ENCODE data around the gene PROSER2. TPM values are rescaled to one million over a fixed set of nuclear protein-coding genes. Genes with fewer than 3 reads are reported as not detected.

The PROSER2 gene
- total and polyA plus RNA-seq, 12 donors = 0.34 to 1.6 (median 0.76) TPM

DNA sequence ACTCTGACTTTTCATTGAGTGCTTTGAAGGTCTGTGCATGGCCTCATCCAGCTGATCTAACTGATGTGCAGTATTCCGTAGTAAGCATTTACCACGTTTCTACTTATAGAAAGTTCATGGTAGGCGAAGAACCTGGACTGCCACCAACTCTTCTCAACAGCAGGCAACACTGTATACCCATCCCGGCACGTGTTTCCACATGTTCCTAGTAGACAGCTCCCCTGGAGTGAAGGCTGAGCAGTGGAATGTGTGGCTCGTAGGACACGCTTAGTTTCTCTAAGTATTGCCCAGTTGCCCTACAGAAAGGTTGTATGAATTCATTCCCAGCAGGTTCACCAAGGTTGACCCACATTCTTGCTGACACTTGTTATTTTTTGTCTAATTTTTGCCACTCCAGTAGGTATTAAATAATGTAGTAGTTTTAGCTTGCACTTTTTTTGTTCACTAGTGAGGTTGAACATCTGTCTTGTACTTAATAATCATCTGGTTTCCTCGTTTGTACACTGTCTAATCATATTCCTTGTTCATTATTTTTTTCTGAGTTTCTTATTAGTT lies 15.2 kb downstream of the PROSER2 start:
- H3K9me3 ChIP-seq = no peaks in the 10 kb centered on the region
- DNase-seq = no peak
- H3K27me3 ChIP-seq = peaks cover 0 to 3% (median 0%) of the 10 kb centered on the region in 7 donors
- peak in 2 of 8 donors; percentile 47 to 64 for ATAC-seq
- H3K36me3 ChIP-seq = no peaks in the 10 kb centered on the region
- H3K27ac ChIP-seq = no peak overlapping the region
- intact Hi-C loops (cut with DNase I) = no loop called here
- peaks cover 0 to 5% (median 0%) of the 10 kb centered on the region in 9 donors for H3K4me1 ChIP-seq
- TF ChIP-seq, protein P1, sequence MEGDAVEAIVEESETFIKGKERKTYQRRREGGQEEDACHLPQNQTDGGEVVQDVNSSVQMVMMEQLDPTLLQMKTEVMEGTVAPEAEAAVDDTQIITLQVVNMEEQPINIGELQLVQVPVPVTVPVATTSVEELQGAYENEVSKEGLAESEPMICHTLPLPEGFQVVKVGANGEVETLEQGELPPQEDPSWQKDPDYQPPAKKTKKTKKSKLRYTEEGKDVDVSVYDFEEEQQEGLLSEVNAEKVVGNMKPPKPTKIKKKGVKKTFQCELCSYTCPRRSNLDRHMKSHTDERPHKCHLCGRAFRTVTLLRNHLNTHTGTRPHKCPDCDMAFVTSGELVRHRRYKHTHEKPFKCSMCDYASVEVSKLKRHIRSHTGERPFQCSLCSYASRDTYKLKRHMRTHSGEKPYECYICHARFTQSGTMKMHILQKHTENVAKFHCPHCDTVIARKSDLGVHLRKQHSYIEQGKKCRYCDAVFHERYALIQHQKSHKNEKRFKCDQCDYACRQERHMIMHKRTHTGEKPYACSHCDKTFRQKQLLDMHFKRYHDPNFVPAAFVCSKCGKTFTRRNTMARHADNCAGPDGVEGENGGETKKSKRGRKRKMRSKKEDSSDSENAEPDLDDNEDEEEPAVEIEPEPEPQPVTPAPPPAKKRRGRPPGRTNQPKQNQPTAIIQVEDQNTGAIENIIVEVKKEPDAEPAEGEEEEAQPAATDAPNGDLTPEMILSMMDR (IDR thresholded peaks at IDR 0.05) = no peak
- WGBS, 2 donors = 51 to 68% methylated on average over 8 of the region's 8 CpGs
- H3K4me3 ChIP-seq = no peak overlapping the region

DNA sequence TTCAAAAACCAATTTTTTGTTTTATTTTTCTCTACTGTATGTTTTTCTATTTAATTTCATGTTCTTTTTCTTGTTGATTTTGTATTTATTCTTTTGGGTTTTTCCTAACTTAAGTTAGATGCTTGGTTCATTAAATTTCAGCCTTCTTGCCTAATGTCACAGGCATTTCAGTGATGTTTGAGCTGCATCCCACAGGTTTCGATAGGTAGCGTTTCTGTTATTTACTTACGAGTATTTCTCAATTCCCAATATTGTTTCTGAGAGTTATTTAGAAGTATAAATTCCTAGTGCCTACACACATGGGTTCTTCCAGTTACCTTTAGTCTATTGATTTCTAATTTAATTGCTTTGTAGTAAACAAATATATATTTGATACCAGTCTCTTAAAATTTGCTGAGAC lies 18.2 kb downstream of the PROSER2 start:
- TF ChIP-seq, protein P1 (IDR thresholded peaks at IDR 0.05) = no peak
- DNase-seq = no peak
- Histone ChIP-seq H3K27ac (no peak overlapping the region), H3K36me3 (no peaks in the 10 kb centered on the region), H3K4me1 (peaks cover 0 to 5% (median 0%) of the 10 kb centered on the region in 9 donors), H3K9me3 (no peaks in the 10 kb centered on the region), H3K4me3 (no peak overlapping the region), H3K27me3 (no peaks in the 10 kb centered on the region)
- ATAC-seq = no peak
- intact Hi-C loops (cut with DNase I) = loop anchor here in 1 of 10 donors (10.0 kb wide), 1 partner anchor 63 kb away; no protein-coding TSS in a partner anchor
- 94 to 97% methylated on average over 3 of the region's 3 CpGs for WGBS, 2 donors

DNA sequence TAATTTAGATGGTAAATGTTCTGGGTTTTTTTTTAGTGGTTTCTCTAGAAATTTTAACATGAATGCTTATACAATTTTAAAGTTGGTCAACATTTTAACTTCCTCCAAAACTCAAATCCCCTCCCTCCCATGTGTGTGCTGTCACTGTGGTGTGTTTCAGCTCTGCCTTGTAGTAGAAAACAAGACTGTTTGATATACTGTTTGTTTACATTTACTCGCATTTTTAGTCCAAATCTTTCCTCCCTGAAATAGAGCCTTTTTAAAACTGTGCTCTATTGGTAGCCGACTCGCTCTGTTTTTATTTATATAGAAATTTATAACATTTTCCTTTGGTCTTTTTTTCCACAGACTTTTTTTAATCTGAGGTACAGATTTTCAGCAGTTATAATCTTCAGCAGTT lies 19.3 kb downstream of the PROSER2 start:
- 90 to 96% methylated on average over 3 of the region's 3 CpGs for WGBS, 2 donors
- DNase-seq (no peak), ATAC-seq (no peak)
- Histone ChIP-seq H3K27me3 (no peaks in the 10 kb centered on the region), H3K4me1 (peaks cover 0 to 5% (median 0%) of the 10 kb centered on the region in 9 donors), H3K36me3 (no peaks in the 10 kb centered on the region), H3K9me3 (no peaks in the 10 kb centered on the region), H3K4me3 (no peak overlapping the region), H3K27ac (no peak overlapping the region)
- intact Hi-C loops (cut with DNase I) = loop anchor here in 1 of 10 donors (10.0 kb wide), 1 partner anchor 62 kb away; no protein-coding TSS in a partner anchor
- TF ChIP-seq, protein P1 (IDR thresholded peaks at IDR 0.05) = no peak

DNA sequence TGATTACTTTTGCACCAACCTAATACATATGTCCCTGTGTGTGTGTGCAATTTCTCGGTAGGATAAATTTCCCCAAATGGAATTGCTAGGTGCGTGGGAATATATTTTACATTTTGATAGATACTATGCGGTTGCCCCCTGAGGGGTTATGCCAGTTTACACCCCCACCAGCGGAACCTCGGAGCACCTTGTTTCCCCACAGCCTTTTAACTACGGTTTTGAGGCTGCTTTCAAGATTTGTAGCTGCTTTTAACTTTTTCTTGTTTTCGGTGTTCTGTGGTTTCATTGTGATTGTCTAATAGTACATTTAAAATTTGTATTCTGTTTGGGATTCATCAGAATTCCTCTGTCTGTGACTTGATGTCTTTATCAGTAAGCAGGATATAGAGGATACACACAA lies 22.0 kb downstream of the PROSER2 start:
- Histone ChIP-seq H3K27me3 (no peaks in the 10 kb centered on the region), H3K4me3 (no peak overlapping the region), H3K9me3 (no peaks in the 10 kb centered on the region), H3K27ac (no peak overlapping the region), H3K4me1 (peaks cover 0 to 4% (median 0%) of the 10 kb centered on the region in 9 donors), H3K36me3 (no peaks in the 10 kb centered on the region)
- DNase-seq (no peak), ATAC-seq (no peak)
- 93% methylated on average over 7 of the region's 7 CpGs for WGBS, 2 donors
- intact Hi-C loops (cut with DNase I) = loop anchor here in 1 of 10 donors (10.0 kb wide), 1 partner anchor 60 kb away; no protein-coding TSS in a partner anchor
- TF ChIP-seq, protein P1 (IDR thresholded peaks at IDR 0.05) = no peak

Data from heart right ventricle (tissue), 16 donors.